Naive thymus-derived CD4-positive, alpha-beta T cell (primary cell): ENCODE data around the gene INSIG2. TPM values are rescaled to one million over a fixed set of nuclear protein-coding genes. Genes with fewer than 3 reads are reported as not detected.

Experiments
- ATAC-seq: fragments of 150-1000 bp; cut with Tn5 transposase; 2 replicates; pipeline ENCODE4 v1.10.0; 2021; ENCODE audit warnings: mild to moderate bottlenecking, moderate library complexity
- CTCF ChIA-PET: fragments of 350-600 bp; sonication (Branson Sonifier 250); formaldehyde crosslinking; loops from one replicate; lab custom pipeline; 2021; ENCODE audit warnings: antibody characterized with exemption; lab: Charles Lee
- POLR2A ChIA-PET: fragments of 350-600 bp; sonication (Branson Sonifier 250); formaldehyde crosslinking; loops from one replicate; lab custom pipeline; 2021; ENCODE audit warnings: antibody characterized with exemption, inconsistent platforms; lab: Charles Lee
- DNase-seq, 9 donors: peaks; one replicate each; pipeline versions ENCODE4 v3.0.0 to v3.0.0-alpha.2; 2020 to 2022; ENCODE audit warnings: mixed read lengths in 1 of 9
- H3K27ac ChIP-seq: one replicate; pipeline ENCODE4 v1.7.0; 2013; ENCODE audit warnings: mild to moderate bottlenecking, low read depth, low read length, moderate library complexity
- H3K27me3 ChIP-seq, 2 donors: one replicate each; pipeline ENCODE4 v1.7.0; 2013; ENCODE audit warnings: low read length in 2 of 2, mild to moderate bottlenecking in 2 of 2, moderate library complexity in 2 of 2; ENCODE audit not compliant: control insufficient read depth in 2 of 2, insufficient read depth in 2 of 2
- H3K36me3 ChIP-seq, 3 experiments: 1 replicate in 2 of 3; 2 replicates in 1 of 3; pipeline ENCODE4 v1.7.0; 2013; ENCODE audit warnings: low read length in 3 of 3, mild to moderate bottlenecking in 3 of 3, moderate library complexity in 1 of 3; ENCODE audit not compliant: insufficient read depth in 3 of 3, control insufficient read depth in 2 of 3
- H3K4me1 ChIP-seq, 2 donors: one replicate each; pipeline ENCODE4 v1.7.0; 2013; ENCODE audit warnings: low read length in 2 of 2, mild to moderate bottlenecking in 2 of 2, moderate library complexity in 1 of 2; ENCODE audit not compliant: control insufficient read depth in 2 of 2, insufficient read depth in 2 of 2
- H3K4me3 ChIP-seq: 2 replicates; pipeline ENCODE4 v1.7.0; 2013; ENCODE audit warnings: mild to moderate bottlenecking, low read length
- H3K9me3 ChIP-seq, 3 experiments: 1 replicate in 2 of 3; 2 replicates in 1 of 3; pipeline ENCODE4 v1.7.0; 2013; ENCODE audit warnings: low read length in 3 of 3; ENCODE audit not compliant: control insufficient read depth in 2 of 3
- H3K27ac Mint-ChIP-seq, 9 donors: one replicate each; pipeline ENCODE4 v1.8.0; 2020 to 2022; ENCODE audit warnings: mixed read lengths in 9 of 9, mild to moderate bottlenecking in 8 of 9, moderate library complexity in 5 of 9, inconsistent platforms in 2 of 9
- H3K27me3 Mint-ChIP-seq, 5 donors: one replicate each; pipeline ENCODE4 v1.8.0; 2021 to 2022; ENCODE audit warnings: mixed read lengths in 5 of 5, mild to moderate bottlenecking in 1 of 5
- H3K36me3 Mint-ChIP-seq, 5 donors: one replicate each; pipeline ENCODE4 v1.8.0; 2020 to 2022; ENCODE audit warnings: mixed read lengths in 5 of 5, mild to moderate bottlenecking in 3 of 5, inconsistent platforms in 1 of 5
- H3K4me1 Mint-ChIP-seq, 7 donors: one replicate each; pipeline ENCODE4 v1.8.0; 2020 to 2022; ENCODE audit warnings: mixed read lengths in 7 of 7, mild to moderate bottlenecking in 3 of 7, inconsistent platforms in 1 of 7
- H3K4me3 Mint-ChIP-seq, 10 donors: one replicate each; pipeline ENCODE4 v1.8.0; 2020 to 2022; ENCODE audit warnings: mild to moderate bottlenecking in 10 of 10, mixed read lengths in 10 of 10, moderate library complexity in 6 of 10, inconsistent platforms in 2 of 10
- H3K9me3 Mint-ChIP-seq, 11 donors: one replicate each; pipeline ENCODE4 v1.8.0; 2020 to 2022; ENCODE audit warnings: mixed read lengths in 11 of 11, mild to moderate bottlenecking in 4 of 11, inconsistent platforms in 1 of 11, moderate library complexity in 1 of 11
- intact Hi-C, 2 donors: fragments of 100-400 bp; cut with micrococcal nuclease; formaldehyde crosslinking; loops; one replicate each; pipeline ENCODE4 v1.15.1; 2023
- polyA plus RNA-seq, 2 donors: library from polyadenylated mRNA; unstranded; fragments of 300-500 nt; fragmentation: Illumina TruSeq; gene quantifications; one replicate each; pipeline ENCODE4 v1.2.3, GENCODE V29; 2021
- total RNA-seq, 6 experiments: library from RNA in 5 of 6; stranded (reverse) in 5 of 6; gene quantifications; 1 replicate in 5 of 6; 2 replicates in 1 of 6; pipeline ENCODE4 v1.2.3 and lab custom pipeline; 2021 to 2026

Gene INSIG2
- total and polyA plus RNA-seq, 7 experiments from 2014 or later, result 8.5 to 31.5 (median 21.0) TPM

DNA sequence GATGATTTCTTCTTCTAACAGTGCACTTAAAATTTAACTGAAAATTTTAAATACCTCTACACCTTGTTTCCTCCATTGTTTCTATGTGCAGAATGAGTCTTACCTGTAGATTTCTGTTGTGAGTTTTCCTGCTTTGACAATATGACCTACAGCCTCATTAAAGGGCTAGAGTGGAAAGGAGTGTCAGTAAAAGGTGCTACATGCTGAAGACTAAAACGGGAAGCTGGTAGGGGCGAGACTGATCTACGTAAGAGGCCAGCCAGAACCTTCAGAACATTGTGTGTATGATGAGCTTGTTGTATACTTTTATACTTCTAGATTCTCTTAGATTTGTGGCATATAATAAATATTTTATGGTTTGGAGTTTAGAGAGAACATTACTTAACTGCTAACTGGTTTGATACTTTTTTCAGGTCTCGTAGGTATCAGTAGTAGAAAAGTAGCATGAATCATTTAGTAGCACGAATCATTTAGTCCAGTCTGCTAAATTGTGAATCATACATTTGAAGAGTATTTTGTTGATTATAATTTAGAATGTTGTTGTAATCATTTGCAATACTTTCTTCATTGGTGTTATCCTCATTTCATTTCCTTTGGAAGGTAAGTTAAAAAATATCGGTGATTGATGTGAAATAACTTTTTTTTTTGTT, 14.3 kb downstream of the INSIG2 start:
- Histone ChIP-seq H3K9me3 (no peaks in the 10 kb centered on the region), H3K27me3 (no peaks in the 10 kb centered on the region), H3K4me1 (no peaks in the 10 kb centered on the region), H3K27ac (no peak overlapping the region), H3K4me3 (no peak overlapping the region), H3K36me3 (peaks cover 0 to 26% (median 0%) of the 10 kb centered on the region in 3 experiments)
- ATAC-seq (no peak), DNase-seq (no peak)
- Mint-ChIP-seq H3K36me3 (peaks cover 11 to 60% (median 27%) of the 10 kb centered on the region in 5 donors), H3K9me3 (no peaks in the 10 kb centered on the region), H3K27ac (no peak overlapping the region), H3K4me3 (no peak overlapping the region), H3K27me3 (no peaks in the 10 kb centered on the region), H3K4me1 (peaks cover 7 to 30% (median 11%) of the 10 kb centered on the region in 7 donors)
- intact Hi-C loops, result no loop called here
- POLR2A ChIA-PET, result interaction anchor here (0.6 kb wide), 1 partner anchor 767 kb away, joined by 3 read pairs; no protein-coding TSS in a partner anchor
- CTCF ChIA-PET, result no interaction called here

GRCh38 chr2:118103951-118104940, 16.0 kb downstream of the INSIG2 start:
- intact Hi-C loops, result no loop called here
- no peaks in the 10 kb centered on the region for H3K27me3 Mint-ChIP-seq
- Histone ChIP-seq H3K36me3 (peaks cover 0 to 26% (median 0%) of the 10 kb centered on the region in 3 experiments), H3K27me3 (no peaks in the 10 kb centered on the region), H3K4me1 (no peaks in the 10 kb centered on the region), H3K4me3 (no peak overlapping the region), H3K9me3 (no peaks in the 10 kb centered on the region), H3K27ac (no peak overlapping the region)
- H3K27ac Mint-ChIP-seq, result peak overlapping the region in 1 of 9 donors; percentile 33
- ATAC-seq, result peak; percentile 63
- no peaks in the 10 kb centered on the region for H3K9me3 Mint-ChIP-seq
- no peak for DNase-seq
- H3K4me3 Mint-ChIP-seq, result no peak overlapping the region
- ChIA-PET POLR2A (no interaction called here), CTCF (no interaction called here)
- peaks cover 16 to 59% (median 25%) of the 10 kb centered on the region in 5 donors for H3K36me3 Mint-ChIP-seq
- peaks cover 0 to 16% (median 4%) of the 10 kb centered on the region in 7 donors for H3K4me1 Mint-ChIP-seq

- Mint-ChIP-seq H3K4me3 (no peak overlapping the region), H3K9me3 (no peaks in the 10 kb centered on the region), H3K27me3 (no peaks in the 10 kb centered on the region), H3K36me3 (peaks cover 11 to 62% (median 30%) of the 10 kb centered on the region in 5 donors), H3K4me1 (peaks cover 0 to 15% (median 0%) of the 10 kb centered on the region in 7 donors), H3K27ac (no peak overlapping the region)
- no peaks in the 10 kb centered on the region for H3K4me1 ChIP-seq
- intact Hi-C loops, result no loop called here
- H3K4me3 ChIP-seq, result no peak overlapping the region
- no peak for ATAC-seq
- H3K27me3 ChIP-seq, result no peaks in the 10 kb centered on the region
- ChIA-PET POLR2A (no interaction called here), CTCF (interaction anchor here (0.7 kb wide), 1 partner anchor 58 kb away, joined by 3 read pairs; no protein-coding TSS in a partner anchor)
- H3K27ac ChIP-seq, result no peak overlapping the region
- peaks cover 0 to 20% (median 0%) of the 10 kb centered on the region in 3 experiments for H3K36me3 ChIP-seq
- no peaks in the 10 kb centered on the region for H3K9me3 ChIP-seq
- no peak for DNase-seq
Measured at GRCh38 chr2:118105497-118105896, 17.2 kb downstream of the INSIG2 start.

DNA sequence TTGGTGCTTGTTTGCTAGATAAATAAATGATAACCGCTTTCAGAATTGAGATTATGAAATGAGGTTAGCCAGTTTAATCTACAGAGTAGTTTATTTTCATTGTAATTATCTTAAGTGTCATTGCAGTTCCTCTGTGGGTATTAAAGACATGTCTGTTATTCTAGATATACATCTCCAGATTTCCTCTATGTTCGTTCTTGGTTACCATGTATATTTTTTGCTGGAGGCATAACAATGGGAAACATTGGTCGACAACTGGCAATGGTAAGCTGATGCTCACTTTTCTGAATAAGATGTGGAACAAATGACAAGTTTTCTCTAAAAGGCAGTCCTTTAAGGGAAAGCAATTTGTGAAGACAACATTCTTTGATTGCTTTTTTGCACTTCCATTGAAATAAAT, 18.7 kb downstream of the INSIG2 start:
- POLR2A ChIA-PET, result no interaction called here
- peaks cover 0 to 20% (median 0%) of the 10 kb centered on the region in 3 experiments for H3K36me3 ChIP-seq

GRCh38 chr2:118110310-118110709, 22.0 kb downstream of the INSIG2 start:
- H3K27ac Mint-ChIP-seq, result no peak overlapping the region
- peaks cover 10 to 52% (median 37%) of the 10 kb centered on the region in 5 donors for H3K36me3 Mint-ChIP-seq
- ChIA-PET CTCF (no interaction called here), POLR2A (no interaction called here)
- Histone ChIP-seq H3K4me1 (no peaks in the 10 kb centered on the region), H3K4me3 (no peak overlapping the region), H3K9me3 (no peaks in the 10 kb centered on the region), H3K36me3 (peaks cover 0 to 20% (median 0%) of the 10 kb centered on the region in 3 experiments), H3K27me3 (no peaks in the 10 kb centered on the region), H3K27ac (no peak overlapping the region)
- DNase-seq (no peak), ATAC-seq (no peak)
- H3K9me3 Mint-ChIP-seq, result peaks cover 0 to 2% (median 0%) of the 10 kb centered on the region in 11 donors
- H3K27me3 Mint-ChIP-seq, result no peaks in the 10 kb centered on the region
- H3K4me3 Mint-ChIP-seq, result no peak overlapping the region
- intact Hi-C loops, result no loop called here
- H3K4me1 Mint-ChIP-seq, result peaks cover 0 to 19% (median 0%) of the 10 kb centered on the region in 7 donors

More for the DNA sequence above, 18.7 kb downstream of the INSIG2 start:
- Histone ChIP-seq H3K4me1 (no peaks in the 10 kb centered on the region), H3K9me3 (no peaks in the 10 kb centered on the region), H3K27ac (no peak overlapping the region), H3K27me3 (no peaks in the 10 kb centered on the region), H3K4me3 (no peak overlapping the region)
- no peaks in the 10 kb centered on the region for H3K27me3 Mint-ChIP-seq
- no peak overlapping the region for H3K4me3 Mint-ChIP-seq
- no peak overlapping the region for H3K27ac Mint-ChIP-seq
- intact Hi-C loops, result no loop called here
- ATAC-seq, result no peak
- H3K9me3 Mint-ChIP-seq, result peaks cover 0 to 2% (median 0%) of the 10 kb centered on the region in 11 donors
- peaks cover 15 to 64% (median 37%) of the 10 kb centered on the region in 5 donors for H3K36me3 Mint-ChIP-seq
- peaks cover 0 to 15% (median 0%) of the 10 kb centered on the region in 7 donors for H3K4me1 Mint-ChIP-seq
- DNase-seq, result no peak
- CTCF ChIA-PET, result no interaction called here

GRCh38 chr2:118110991-118111390, 22.7 kb downstream of the INSIG2 start:
- no peaks in the 10 kb centered on the region for H3K27me3 Mint-ChIP-seq
- DNase-seq (no peak), ATAC-seq (no peak)
- ChIA-PET POLR2A (no interaction called here), CTCF (no interaction called here)
- Histone ChIP-seq H3K27ac (no peak overlapping the region), H3K4me1 (no peaks in the 10 kb centered on the region), H3K36me3 (peaks cover 0 to 15% (median 0%) of the 10 kb centered on the region in 3 experiments), H3K27me3 (no peaks in the 10 kb centered on the region), H3K9me3 (no peaks in the 10 kb centered on the region), H3K4me3 (no peak overlapping the region)
- H3K27ac Mint-ChIP-seq, result no peak overlapping the region
- peaks cover 0 to 2% (median 0%) of the 10 kb centered on the region in 11 donors for H3K9me3 Mint-ChIP-seq
- no peak overlapping the region for H3K4me3 Mint-ChIP-seq
- H3K4me1 Mint-ChIP-seq, result peaks cover 0 to 19% (median 0%) of the 10 kb centered on the region in 7 donors
- intact Hi-C loops, result no loop called here
- peaks cover 10 to 46% (median 37%) of the 10 kb centered on the region in 5 donors for H3K36me3 Mint-ChIP-seq
